Kidney (tissue), 14 donors: ENCODE results near the gene SYT7. TPM values are rescaled to one million over a fixed set of nuclear protein-coding genes. Genes with fewer than 3 reads are reported as not detected.

Experiments
- DNase-seq, 5 donors: peaks; one replicate each; pipeline ENCODE4 v3.0.0-alpha.2; 2013 to 2020
- FAIRE-seq: peaks from 2 replicates; lab custom pipeline; 2012; peaks lifted over from hg19 to GRCh38; lab: Jason Lieb, UNC
- H3K27ac ChIP-seq, 2 donors: one replicate each; pipeline ENCODE4 v1.7.0; 2013; ENCODE audit warnings: low read depth in 2 of 2, low read length in 2 of 2, inconsistent platforms in 1 of 2
- H3K27me3 ChIP-seq: one replicate; pipeline ENCODE4 v1.7.1; 2013; ENCODE audit warnings: low read length, inconsistent platforms; ENCODE audit not compliant: control insufficient read depth, insufficient read depth
- H3K36me3 ChIP-seq, 3 donors: one replicate each; pipeline versions ENCODE4 v1.7.0 to v1.7.1; 2013; ENCODE audit warnings: low read length in 3 of 3, control low read depth in 1 of 3, inconsistent platforms in 1 of 3; ENCODE audit not compliant: insufficient read depth in 3 of 3, control insufficient read depth in 2 of 3
- H3K4me1 ChIP-seq, 3 donors: one replicate each; pipeline versions ENCODE4 v1.7.0 to v1.7.1; 2013; ENCODE audit warnings: low read length in 3 of 3, inconsistent platforms in 1 of 3, low read depth in 1 of 3; ENCODE audit not compliant: control insufficient read depth in 2 of 3, insufficient read depth in 2 of 3
- H3K4me3 ChIP-seq, 3 donors: one replicate each; pipeline versions ENCODE4 v1.7.0 to v1.8.1; 2013; ENCODE audit warnings: low read length in 3 of 3, control low read depth in 1 of 3, inconsistent platforms in 1 of 3
- H3K9ac ChIP-seq, 3 donors: one replicate each; pipeline versions ENCODE4 v1.7.0 to v1.7.1; 2013; ENCODE audit warnings: low read length in 3 of 3, control low read depth in 1 of 3, inconsistent platforms in 1 of 3
- H3K9me3 ChIP-seq, 3 donors: one replicate each; pipeline versions ENCODE4 v1.7.0 to v1.7.1; 2013; ENCODE audit warnings: low read length in 3 of 3, control low read depth in 1 of 3, inconsistent platforms in 1 of 3; ENCODE audit not compliant: control insufficient read depth in 2 of 3, insufficient read depth in 1 of 3
- intact Hi-C: fragments of 100-400 bp; cut with DNase I; formaldehyde crosslinking; loops from one replicate; pipeline ENCODE4 v1.11.1; 2022
- polyA plus RNA-seq: library from polyadenylated mRNA; stranded (reverse); fragments of 350-450 nt; fragmentation: Illumina TruSeq; extraction: RNeasy Lipid Tissue Mini Kit (QIAGEN cat#74804); gene quantifications from one replicate; pipeline ENCODE4 v1.2.3, GENCODE V29; 2014; ENCODE audit warnings: low read depth, low replicate concordance; ENCODE audit not compliant: insufficient read depth
- total RNA-seq: library from RNA; stranded (reverse); fragmentation: NEBNext Ultra II Directional; extraction: Animal tissue kit (Norgen Biotek cat#: 25700); gene quantifications from one replicate; pipeline ENCODE4 v1.2.1, GENCODE V29; 2021
- TF ChIP-seq, protein P1 (sequence below): IDR thresholded peaks from 3 replicates; pipeline ENCODE4 v1.5.1; 2012; ENCODE audit warnings: mild to moderate bottlenecking, moderate library complexity, borderline replicate concordance; ENCODE audit not compliant: insufficient read depth; ENCODE audit errors: extremely low read depth
- donor health status: control.
- donor health status: control.
- donor health status: control.
- donor health status: control.
- donor health status: control.
- donor health status: DM: yes; HTN: yes; CAD: no.
- donor health status: Normal renal cell carcinoma (clear cell type).

SYT7 gene
- total and polyA plus RNA-seq, 2 donors from 2014 or later = 5.7 to 6.7 TPM

DNA sequence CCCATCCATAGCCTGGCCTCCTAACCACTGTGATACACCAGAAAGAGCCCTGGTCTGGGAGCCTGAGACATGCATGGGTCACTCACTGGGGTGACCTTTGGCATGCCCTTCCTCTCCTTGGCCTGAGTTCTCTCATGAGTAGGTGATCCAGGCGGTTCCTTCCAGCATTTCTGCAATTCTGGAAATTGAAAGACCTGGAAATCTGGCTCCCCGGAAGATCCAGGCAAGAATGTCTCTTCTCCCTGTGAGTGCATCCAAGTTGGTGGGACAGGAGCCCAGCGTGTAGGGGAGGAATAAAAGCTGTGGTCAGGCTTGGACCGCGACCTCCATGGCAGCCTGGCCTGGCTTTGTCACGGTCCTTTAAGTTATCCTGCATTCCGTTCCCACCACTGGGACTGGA is 16.1 kb upstream of the SYT7 start:
- DNase-seq (no peak), FAIRE-seq (no peak)
- H3K9me3 ChIP-seq = no peaks in the 10 kb centered on the region
- peaks cover under 1% of the 10 kb centered on the region for H3K27me3 ChIP-seq
- no peak overlapping the region for H3K4me3 ChIP-seq
- H3K27ac ChIP-seq = no peak overlapping the region
- no peak overlapping the region for H3K9ac ChIP-seq
- no peaks in the 10 kb centered on the region for H3K36me3 ChIP-seq
- H3K4me1 ChIP-seq = no peaks in the 10 kb centered on the region
- intact Hi-C loops = no loop called here
- TF ChIP-seq, protein P1, sequence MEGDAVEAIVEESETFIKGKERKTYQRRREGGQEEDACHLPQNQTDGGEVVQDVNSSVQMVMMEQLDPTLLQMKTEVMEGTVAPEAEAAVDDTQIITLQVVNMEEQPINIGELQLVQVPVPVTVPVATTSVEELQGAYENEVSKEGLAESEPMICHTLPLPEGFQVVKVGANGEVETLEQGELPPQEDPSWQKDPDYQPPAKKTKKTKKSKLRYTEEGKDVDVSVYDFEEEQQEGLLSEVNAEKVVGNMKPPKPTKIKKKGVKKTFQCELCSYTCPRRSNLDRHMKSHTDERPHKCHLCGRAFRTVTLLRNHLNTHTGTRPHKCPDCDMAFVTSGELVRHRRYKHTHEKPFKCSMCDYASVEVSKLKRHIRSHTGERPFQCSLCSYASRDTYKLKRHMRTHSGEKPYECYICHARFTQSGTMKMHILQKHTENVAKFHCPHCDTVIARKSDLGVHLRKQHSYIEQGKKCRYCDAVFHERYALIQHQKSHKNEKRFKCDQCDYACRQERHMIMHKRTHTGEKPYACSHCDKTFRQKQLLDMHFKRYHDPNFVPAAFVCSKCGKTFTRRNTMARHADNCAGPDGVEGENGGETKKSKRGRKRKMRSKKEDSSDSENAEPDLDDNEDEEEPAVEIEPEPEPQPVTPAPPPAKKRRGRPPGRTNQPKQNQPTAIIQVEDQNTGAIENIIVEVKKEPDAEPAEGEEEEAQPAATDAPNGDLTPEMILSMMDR = no peak

DNA sequence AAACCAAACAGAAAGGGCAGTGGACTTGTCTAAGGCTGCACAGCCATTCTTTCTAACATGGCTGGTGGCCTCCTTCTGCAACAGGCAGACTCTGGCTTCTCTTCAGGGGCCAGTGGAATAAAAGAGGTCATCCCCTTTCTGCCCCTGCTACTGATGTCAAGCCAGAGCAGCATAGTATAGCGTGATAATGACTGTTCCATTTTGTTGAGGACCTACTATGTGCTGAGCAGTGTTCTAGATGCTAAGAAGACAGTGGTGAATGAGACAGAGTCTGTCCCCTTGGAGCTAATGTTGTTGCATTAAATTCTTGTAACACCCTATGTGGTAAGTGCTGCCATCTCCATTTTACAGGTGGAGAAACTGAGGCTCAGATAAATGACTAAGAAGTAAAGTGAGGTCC is 15.7 kb upstream of the SYT7 start:
- Histone ChIP-seq H3K27ac (no peak overlapping the region), H3K9ac (no peak overlapping the region), H3K9me3 (no peaks in the 10 kb centered on the region), H3K4me3 (no peak overlapping the region), H3K27me3 (peaks cover 3% of the 10 kb centered on the region), H3K36me3 (no peaks in the 10 kb centered on the region), H3K4me1 (no peaks in the 10 kb centered on the region)
- no peak for FAIRE-seq
- no peak for DNase-seq
- intact Hi-C loops = no loop called here
- TF ChIP-seq, protein P1 = no peak

DNA sequence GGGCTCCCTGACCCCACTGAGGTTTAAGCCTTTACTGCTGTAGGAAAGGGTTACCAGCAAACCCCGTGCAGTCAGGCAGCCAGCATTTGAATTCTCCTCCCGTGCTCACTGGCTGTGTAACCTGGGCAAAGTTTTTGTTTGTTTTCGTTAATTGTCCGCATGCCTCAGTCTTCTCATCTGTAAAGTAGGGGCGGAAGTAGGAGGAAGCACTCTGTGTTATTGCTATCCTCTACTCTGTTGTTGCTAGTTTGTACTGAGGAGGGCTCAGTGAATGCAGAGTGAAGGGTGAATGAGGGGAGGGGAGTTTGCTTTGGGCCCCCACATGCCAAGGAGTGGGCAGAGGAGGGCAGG is 14.0 kb upstream of the SYT7 start:
- H3K36me3 ChIP-seq = no peaks in the 10 kb centered on the region
- DNase-seq (no peak), FAIRE-seq (no peak)
- no peak overlapping the region for H3K4me3 ChIP-seq
- H3K27ac ChIP-seq = peak overlapping the region; percentile 13 to 22
- no peaks in the 10 kb centered on the region for H3K4me1 ChIP-seq
- TF ChIP-seq, protein P1 = no peak
- H3K9me3 ChIP-seq = no peaks in the 10 kb centered on the region
- H3K27me3 ChIP-seq = peaks cover 4% of the 10 kb centered on the region
- intact Hi-C loops = no loop called here
- no peak overlapping the region for H3K9ac ChIP-seq

DNA sequence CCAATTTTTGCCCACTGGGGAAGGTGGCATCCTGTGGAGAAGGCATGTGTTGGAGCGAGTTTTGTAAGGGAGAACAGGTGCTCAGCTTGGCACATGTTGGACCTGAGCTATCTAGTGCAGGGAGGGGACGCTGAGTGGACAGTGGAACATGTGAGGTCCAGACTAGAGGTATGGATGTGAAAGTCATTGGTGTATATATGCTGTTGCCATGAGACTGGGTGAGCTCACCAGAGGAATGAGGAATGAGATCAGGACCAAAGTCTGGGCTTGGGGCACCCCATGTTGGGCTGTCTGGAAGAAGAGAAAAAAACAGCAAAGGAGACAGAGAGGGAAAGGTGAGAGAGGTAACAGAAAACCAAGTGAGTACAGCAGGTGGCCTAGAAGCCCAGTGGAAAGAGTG is 12.3 kb upstream of the SYT7 start:
- TF ChIP-seq, protein P1 = no peak
- Histone ChIP-seq H3K4me1 (peaks cover 0 to 5% (median 0%) of the 10 kb centered on the region in 3 donors), H3K4me3 (no peak overlapping the region), H3K9ac (no peak overlapping the region), H3K36me3 (no peaks in the 10 kb centered on the region), H3K9me3 (no peaks in the 10 kb centered on the region), H3K27ac (no peak overlapping the region), H3K27me3 (peaks cover 6% of the 10 kb centered on the region)
- FAIRE-seq = no peak
- intact Hi-C loops = no loop called here
- DNase-seq = no peak
